B cell (primary cell): ENCODE measurements around the gene NUMA1. TPM values are rescaled to one million over a fixed set of nuclear protein-coding genes. Genes with fewer than 3 reads are reported as not detected.

Source experiments
- ATAC-seq: fragments of 200-7000 bp; cut with Tn5 transposase; one replicate; pipeline ENCODE4 v1.10.0; 2021; ENCODE audit warnings: low read depth, mild to moderate bottlenecking, moderate number of reproducible peaks, moderate library complexity
- CTCF ChIA-PET: fragments of 350-600 bp; sonication (Branson Sonifier 250); formaldehyde crosslinking; loops from one replicate; lab custom pipeline; 2021; ENCODE audit warnings: antibody characterized with exemption, inconsistent platforms; lab: Charles Lee
- POLR2A ChIA-PET: fragments of 350-600 bp; sonication (Branson Sonifier 250); formaldehyde crosslinking; loops from one replicate; lab custom pipeline; 2021; ENCODE audit warnings: antibody characterized with exemption; lab: Charles Lee
- DNase-seq: peaks from one replicate; pipeline ENCODE4 v3.0.0; 2013
- H2AFZ ChIP-seq: 2 replicates; pipeline ENCODE4 v1.6.1; 2012; ENCODE audit warnings: mild to moderate bottlenecking, low read depth, low read length; ENCODE audit not compliant: insufficient read depth, poor library complexity, severe bottlenecking
- H3K27ac ChIP-seq, 2 donors: 1 replicate in 1 of 2; 2 replicates in 1 of 2; pipeline ENCODE4 v1.5.1; 2012 to 2013; ENCODE audit warnings: low read length in 2 of 2, mild to moderate bottlenecking in 2 of 2, moderate library complexity in 1 of 2
- H3K27me3 ChIP-seq, 4 experiments: fragments of 200-600 bp in 1 of 4; sonication (generic) in 1 of 4; replicated peaks in 1 of 4; 1 replicate in 2 of 4; 2 replicates in 2 of 4; pipeline versions ENCODE4 v1.6.1 to v1.7.0; 2013 to 2016; ENCODE audit warnings: low read length in 3 of 4, mild to moderate bottlenecking in 2 of 4, mixed read lengths in 1 of 4, moderate library complexity in 1 of 4; ENCODE audit not compliant: insufficient read depth in 4 of 4, control insufficient read depth in 3 of 4; ENCODE audit errors: control extremely low read depth in 1 of 4
- H3K36me3 ChIP-seq, 2 experiments: replicated peaks in 1 of 2; 1 replicate in 1 of 2; 2 replicates in 1 of 2; pipeline versions ENCODE4 v1.6.1 to v1.7.1; 2013; ENCODE audit warnings: low read length in 1 of 2; ENCODE audit not compliant: insufficient read depth in 2 of 2, control insufficient read depth in 1 of 2; ENCODE audit errors: control extremely low read depth in 1 of 2, extremely low read depth in 1 of 2
- H3K4me1 ChIP-seq, 2 donors: fragments of 200-600 bp in 1 of 2; sonication (generic) in 1 of 2; 1 replicate in 1 of 2; 2 replicates in 1 of 2; pipeline versions ENCODE4 v1.5.1 to v1.6.1; 2013 to 2017; ENCODE audit warnings: low read length in 2 of 2; ENCODE audit not compliant: control insufficient read depth in 2 of 2, insufficient read depth in 2 of 2
- H3K4me2 ChIP-seq: replicated peaks from 2 replicates; pipeline ENCODE3; 2012; ENCODE audit warnings: mild to moderate bottlenecking, low read depth, low read length; ENCODE audit not compliant: poor library complexity, severe bottlenecking
- H3K4me3 ChIP-seq, 5 experiments: fragments of 200-600 bp in 1 of 5; sonication (generic) in 1 of 5; 1 replicate in 3 of 5; 2 replicates in 2 of 5; pipeline versions ENCODE4 v1.5.1 to v1.7.0; 2011 to 2016; ENCODE audit warnings: low read length in 4 of 5, mild to moderate bottlenecking in 4 of 5, low read depth in 2 of 5, control low read depth in 1 of 5, moderate library complexity in 1 of 5; ENCODE audit not compliant: insufficient read depth in 1 of 5; ENCODE audit errors: control extremely low read depth in 1 of 5, extremely low read depth in 1 of 5
- H3K79me2 ChIP-seq: fragments of 200-600 bp; sonication (generic); one replicate; pipeline ENCODE4 v1.6.0; 2016; ENCODE audit warnings: low read length; ENCODE audit not compliant: control insufficient read depth, insufficient read depth
- H3K9ac ChIP-seq: fragments of 200-600 bp; sonication (generic); 2 replicates; pipeline ENCODE4 v1.6.1; 2017; ENCODE audit warnings: mild to moderate bottlenecking, low read length, moderate library complexity
- H3K9me3 ChIP-seq, 3 donors: one replicate each; pipeline versions ENCODE4 v1.6.1 to v1.7.1; 2013; ENCODE audit warnings: low read length in 2 of 3; ENCODE audit not compliant: control insufficient read depth in 2 of 3, insufficient read depth in 1 of 3; ENCODE audit errors: control extremely low read depth in 1 of 3
- H4K20me1 ChIP-seq: 2 replicates; pipeline ENCODE4 v1.6.0; 2012; ENCODE audit warnings: mild to moderate bottlenecking, low read length; ENCODE audit not compliant: insufficient read depth, control insufficient read depth, poor library complexity, severe bottlenecking
- H3K27ac Mint-ChIP-seq: one replicate; pipeline ENCODE4 v1.8.0; 2021; ENCODE audit warnings: mixed read lengths
- H3K27me3 Mint-ChIP-seq: one replicate; pipeline ENCODE4 v1.8.0; 2021; ENCODE audit warnings: mixed read lengths
- H3K4me1 Mint-ChIP-seq: one replicate; pipeline ENCODE4 v1.8.0; 2021; ENCODE audit warnings: mixed read lengths
- H3K4me3 Mint-ChIP-seq: one replicate; pipeline ENCODE4 v1.8.0; 2021; ENCODE audit warnings: mixed read lengths
- H3K9me3 Mint-ChIP-seq: one replicate; pipeline ENCODE4 v1.8.0; 2022; ENCODE audit warnings: mixed read lengths; ENCODE audit not compliant: insufficient read depth
- CTCF ChIP-seq: fragments of 200-600 bp; IDR thresholded peaks from one replicate; pipeline ENCODE4 v1.8.0; 2022; ENCODE audit warnings: antibody characterized with exemption, mild to moderate bottlenecking
- EZH2 ChIP-seq: IDR thresholded peaks from 2 replicates; pipeline ENCODE4 v1.6.1; 2012; ENCODE audit warnings: borderline replicate concordance, low read depth, mild to moderate bottlenecking, moderate library complexity, low read length; ENCODE audit not compliant: insufficient read depth, poor library complexity, severe bottlenecking
- WGBS: methylation state at CpG from one replicate; pipeline ENCODE4 v1.1.5; 2013; ENCODE audit warnings: missing lambda C conversion rate; ENCODE audit not compliant: insufficient coverage; 5-methylcytosine and 5-hydroxymethylcytosine counted together
- intact Hi-C: fragments of 100-400 bp; cut with micrococcal nuclease; formaldehyde crosslinking; loops from one replicate; pipeline ENCODE4 v1.10.0; 2022
- polyA plus RNA-seq: library from polyadenylated mRNA; depleted of rRNA; stranded (reverse); fragments of >200 nt; gene quantifications from 2 replicates; pipeline ENCODE4 v1.2.3, GENCODE V29; 2012
- total RNA-seq, 2 donors: library from RNA; stranded (reverse); fragments of 120-200 nt in 1 of 2; gene quantifications; 1 replicate in 1 of 2; 2 replicates in 1 of 2; pipeline versions ENCODE4 v1.2.3 to v1.2.4, GENCODE V29; 2013 to 2022

NUMA1 gene
- total and polyA plus RNA-seq, 2 donors (not counting 1 experiment from before 2014, with no cell fraction given), result 186 to 300 TPM

- intact Hi-C loops, result no loop called here
Observed at GRCh38 chr11:72081821-72082453, 1.6 kb upstream of the NUMA1 start.

More at GRCh38 chr11:72081821-72082453, 1.6 kb upstream of the NUMA1 start:
- H3K9ac ChIP-seq, result no peak overlapping the region
- no peak overlapping the region for H3K4me2 ChIP-seq
- peaks cover 36% of the 10 kb centered on the region for H3K4me1 Mint-ChIP-seq
- ChIA-PET CTCF (interaction anchor here (1.1 to 2.3 kb wide), 8 partner anchors 9 to 105 kb away, joined by 3 to 28 read pairs (median 4); no protein-coding TSS in a partner anchor), POLR2A (interaction anchor here (1.2 to 1.6 kb wide), 3 partner anchors 30 to 148 kb away, joined by 3 to 6 read pairs (median 3); partner anchors contain the start of gene ANAPC15)
- H3K36me3 ChIP-seq, result peaks cover 0 to 3% of the 10 kb centered on the region in 2 experiments
- no peaks in the 10 kb centered on the region for H3K27me3 ChIP-seq
- H3K27ac Mint-ChIP-seq, result peak overlapping the region; percentile 62
- DNase-seq (no peak), ATAC-seq (no peak)
- WGBS, result 77% methylated on average over 1 of the region's 3 CpGs
- H3K9me3 Mint-ChIP-seq, result no peaks in the 10 kb centered on the region
- no peak overlapping the region for H2AFZ ChIP-seq
- no peak overlapping the region for H3K27ac ChIP-seq
- no peaks in the 10 kb centered on the region for H4K20me1 ChIP-seq
- TF ChIP-seq CTCF (no peak), EZH2 (no peak)
- no peaks in the 10 kb centered on the region for H3K9me3 ChIP-seq
- no peak overlapping the region for H3K4me3 ChIP-seq
- peak overlapping the region; percentile 74 for H3K4me3 Mint-ChIP-seq
- peaks cover 14 to 22% of the 10 kb centered on the region in 2 donors for H3K4me1 ChIP-seq
- H3K27me3 Mint-ChIP-seq, result no peaks in the 10 kb centered on the region
- H3K79me2 ChIP-seq, result peaks cover 29% of the 10 kb centered on the region
